ENCODE data around the gene RELT. TPM values are rescaled to one million over a fixed set of nuclear protein-coding genes. Genes with fewer than 3 reads are reported as not detected.
"Not testable (repeated sequence)": the region's sequence is repeated elsewhere in the genome, so short reads cannot be mapped to it uniquely, and the experiment has no call there.

The RELT gene
- total RNA-seq, 1 donor from 2014 or later, result 7.8 TPM

GRCh38 chr11:73404506-73405145 lies 28.4 kb downstream of the RELT start:
- no peak for DNase-seq

GRCh38 chr11:73405146-73405510 lies 28.9 kb downstream of the RELT start:
- no peak for DNase-seq

DNA sequence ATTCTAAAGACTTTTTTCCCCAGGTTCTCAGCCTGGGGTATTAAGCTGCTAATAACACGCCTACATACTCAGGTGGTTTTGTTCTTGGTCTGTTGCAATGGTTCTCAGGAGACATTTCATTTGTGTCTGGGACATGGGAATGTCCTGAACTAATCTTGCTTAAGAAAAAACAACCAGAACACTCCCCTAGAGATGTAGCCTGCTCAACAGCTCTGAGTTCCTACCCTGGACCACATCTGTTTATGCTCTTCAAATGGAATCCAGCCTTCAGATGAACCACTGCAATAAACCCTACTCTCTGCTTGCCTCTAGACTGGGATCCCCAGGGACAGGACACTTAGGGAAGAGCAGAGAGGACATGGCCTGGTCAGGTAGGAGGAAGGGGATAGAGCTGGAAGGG lies 29.9 kb downstream of the RELT start:
- no peak for DNase-seq

- no peak for DNase-seq
These were observed 30.4 kb downstream of the RELT start for GRCh38 chr11:73406619-73407018.

- DNase-seq, result no peak
These were observed 33.2 kb downstream of the RELT start for GRCh38 chr11:73409431-73409830.

- DNase-seq, result no peak
These were observed 34.4 kb downstream of the RELT start for GRCh38 chr11:73410627-73411026.

GRCh38 chr11:73411031-73411430 lies 34.8 kb downstream of the RELT start:
- DNase-seq, result no peak

DNA sequence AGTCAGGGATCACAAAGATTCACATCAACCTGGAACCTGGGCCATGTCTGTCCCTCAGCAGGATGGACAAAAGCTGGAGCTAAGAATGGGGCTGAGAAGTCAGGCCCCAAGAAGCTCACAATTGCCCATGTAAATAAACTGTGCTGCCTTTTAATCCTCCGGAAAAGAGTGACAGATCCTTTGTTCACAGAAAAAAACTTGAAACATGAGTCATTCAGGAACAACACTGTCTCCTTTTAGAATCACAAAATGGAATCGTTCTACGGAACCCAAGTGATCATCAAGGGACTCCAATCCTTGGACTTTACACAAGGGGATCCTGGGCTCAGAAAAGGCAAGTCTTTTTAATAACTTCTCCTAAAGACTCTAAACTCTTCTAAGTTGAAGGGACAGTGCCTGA lies 36.1 kb downstream of the RELT start:
- peak; percentile 51 for DNase-seq

GRCh38 chr11:73413256-73413655 lies 37.1 kb downstream of the RELT start:
- no peak for DNase-seq

GRCh38 chr11:73414977-73415651 lies 38.9 kb downstream of the RELT start:
- no peak for DNase-seq

- DNase-seq, result no peak
These were observed 39.8 kb downstream of the RELT start for GRCh38 chr11:73415854-73416615.

DNA sequence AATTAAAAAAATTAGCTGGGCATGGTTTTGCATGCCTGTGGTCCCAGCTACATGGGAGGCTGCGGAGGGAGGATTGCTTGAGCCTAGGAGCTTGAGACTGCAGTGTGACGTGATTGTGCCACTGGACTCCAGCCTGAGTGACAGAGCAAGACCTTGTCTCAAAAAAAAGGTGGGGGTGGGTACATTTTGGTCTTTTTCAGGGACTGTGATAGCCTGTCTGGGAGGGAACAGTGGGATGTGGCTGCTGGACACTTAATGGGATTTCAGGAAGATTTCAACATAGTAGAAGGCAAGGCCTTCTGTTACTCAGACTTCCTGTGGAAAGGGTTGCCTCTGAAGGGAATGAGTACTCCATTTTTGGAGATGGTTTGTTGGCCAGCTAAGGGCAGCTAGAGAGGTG lies 40.6 kb downstream of the RELT start:
- no peak for DNase-seq

DNA sequence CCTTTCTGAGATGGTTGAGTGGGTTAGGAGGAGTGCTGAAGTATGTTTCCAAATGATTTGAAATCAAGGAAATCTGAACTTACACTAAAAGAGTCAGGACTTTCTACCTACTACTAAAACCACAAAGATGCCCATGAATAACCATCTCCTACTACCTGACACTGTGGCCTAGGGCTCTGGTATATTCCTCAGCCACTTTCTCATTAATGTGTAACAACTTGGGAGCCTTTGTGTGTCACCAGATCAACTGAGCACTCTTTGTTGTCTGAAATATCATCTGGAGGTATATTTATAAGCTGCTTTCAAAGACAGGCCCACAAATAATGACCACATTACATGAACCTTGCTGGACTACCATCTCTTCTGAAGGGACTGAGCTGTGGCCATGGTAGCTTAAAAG lies 43.9 kb downstream of the RELT start:
- no peak for DNase-seq

DNA sequence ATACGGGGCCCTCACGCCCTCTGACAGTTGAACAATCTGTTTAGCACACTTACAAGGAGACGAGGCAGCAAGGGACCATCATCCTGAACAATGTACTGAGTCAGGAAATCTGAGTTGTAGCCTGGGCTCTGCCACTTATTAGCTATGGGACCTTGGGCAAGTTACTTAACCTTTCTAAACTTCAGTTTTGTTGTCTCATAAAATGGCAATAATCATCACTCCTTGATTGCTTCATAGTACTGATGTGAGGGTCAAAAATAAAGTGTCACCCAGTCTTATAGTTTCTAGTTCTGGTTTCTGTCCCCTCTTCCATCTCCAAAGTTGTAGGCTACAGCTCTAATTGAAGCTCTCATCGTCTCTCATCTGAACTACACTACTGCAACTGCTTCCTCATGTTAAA lies 46.7 kb downstream of the RELT start:
- DNase-seq, result no peak

- DNase-seq, result no peak
These were observed 47.3 kb downstream of the RELT start for GRCh38 chr11:73423506-73423905.

DNA sequence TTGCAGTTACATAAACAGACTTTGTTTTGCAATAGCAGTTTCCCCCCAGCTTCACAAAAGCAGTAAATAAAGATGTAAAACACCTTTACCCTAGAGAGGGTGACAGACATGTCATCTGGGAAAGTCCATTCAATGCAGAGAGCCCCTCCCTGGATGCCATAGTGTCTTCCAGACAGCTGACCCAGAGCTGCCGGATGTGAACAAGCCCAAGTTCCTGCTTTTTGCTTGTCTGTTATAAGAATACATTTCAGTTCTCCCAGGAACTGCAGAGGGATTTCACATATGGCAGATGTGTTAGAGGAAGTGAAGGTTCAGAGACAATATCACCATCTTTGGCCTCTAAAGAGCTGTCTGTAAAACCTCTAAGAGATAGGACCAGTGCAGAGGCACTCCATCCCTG lies 48.9 kb downstream of the RELT start:
- no peak for DNase-seq

- DNase-seq, result peak; percentile 10
These were observed 50.1 kb downstream of the RELT start for GRCh38 chr11:73426219-73426850.

DNA sequence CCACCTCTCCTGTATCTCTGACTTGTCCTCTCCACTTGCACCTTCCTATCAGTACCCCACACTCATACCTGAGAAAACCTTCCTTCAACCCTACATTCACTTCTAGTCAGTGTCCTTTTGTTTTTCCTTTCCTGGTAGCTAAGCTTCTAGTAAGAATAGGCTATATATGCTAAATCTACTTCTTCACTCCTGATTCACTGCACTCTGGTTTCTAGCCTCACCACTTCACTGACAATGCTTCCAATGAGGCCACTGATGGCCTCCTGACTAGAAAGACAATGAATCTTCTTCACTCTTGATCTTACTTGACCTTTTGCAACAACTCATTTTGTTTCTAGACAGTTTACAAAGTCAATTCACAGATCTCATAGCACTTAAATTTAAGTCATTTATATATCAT lies 52.0 kb downstream of the RELT start:
- no peak for DNase-seq

DNA sequence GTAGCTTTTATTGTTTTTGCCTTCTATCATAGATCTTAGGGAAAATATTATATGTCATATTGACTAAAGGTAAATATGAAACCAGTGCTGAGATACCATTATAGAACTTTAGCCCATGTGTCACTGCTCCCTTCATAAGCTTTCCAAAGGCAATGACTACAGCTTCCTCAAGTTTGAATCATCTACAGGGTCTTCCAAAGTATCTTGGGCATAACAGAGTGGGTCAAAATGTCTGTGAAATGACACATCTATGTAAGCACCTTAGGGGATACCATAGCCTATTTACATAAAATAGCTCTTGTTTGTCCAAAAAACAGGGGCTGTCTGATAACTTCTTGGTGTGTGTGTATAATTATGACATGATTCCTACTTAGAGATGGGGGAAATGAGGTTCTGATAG lies 52.5 kb downstream of the RELT start:
- peak; percentile 5 for DNase-seq

- peak; percentile 10 for DNase-seq
These were observed 53.0 kb downstream of the RELT start for GRCh38 chr11:73429121-73429750.

GRCh38 chr11:73430326-73430725 lies 54.1 kb downstream of the RELT start:
- no peak for DNase-seq

GRCh38 chr11:73431396-73431795 lies 55.2 kb downstream of the RELT start:
- no peak for DNase-seq

DNA sequence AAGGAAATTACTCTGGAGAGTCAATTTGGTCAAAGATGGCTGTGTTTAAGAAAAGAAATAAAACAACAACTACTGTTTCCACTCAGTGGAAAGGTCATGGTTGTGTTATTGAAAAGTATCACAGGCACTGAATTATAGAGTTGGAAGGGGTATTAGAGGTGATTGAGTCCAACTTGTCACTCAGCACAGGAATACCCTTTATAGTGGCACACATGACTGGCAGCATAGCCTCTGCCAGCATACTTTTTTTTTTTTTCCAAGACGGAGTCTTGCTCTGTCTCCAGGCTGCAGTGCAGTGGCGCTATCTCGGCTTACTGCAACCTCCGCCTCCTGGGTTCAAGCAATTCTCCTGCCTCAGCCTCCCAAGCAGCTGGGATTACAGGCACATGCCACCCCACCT lies 60.7 kb downstream of the RELT start:
- DNase-seq, result not testable (repeated sequence)
